Tibial nerve (tissue), 4 donors: ENCODE data around the gene DYNC2I2. TPM values are rescaled to one million over a fixed set of nuclear protein-coding genes. Genes with fewer than 3 reads are reported as not detected.
"Not testable (repeated sequence)": the region's sequence is repeated elsewhere in the genome, so short reads cannot be mapped to it uniquely, and the experiment has no call there.

Source experiments
- DNase-seq, 2 donors: peaks; one replicate each; pipeline ENCODE4 v3.0.0-alpha.2; 2019; ENCODE audit warnings: low spot score in 2 of 2
- H3K27ac ChIP-seq, 4 donors: fragments of 200-600 bp; sonication (generic) in 3 of 4; one replicate each; pipeline ENCODE4 v1.5.1; 2017 to 2019; ENCODE audit warnings: mild to moderate bottlenecking in 1 of 4
- H3K27me3 ChIP-seq, 2 donors: fragments of 200-600 bp; sonication (generic) in 1 of 2; one replicate each; pipeline versions ENCODE4 v1.5.1 to v1.6.0; 2017 to 2019
- H3K36me3 ChIP-seq, 3 donors: fragments of 200-600 bp; sonication (generic); one replicate each; pipeline ENCODE4 v1.5.1; 2018 to 2019
- H3K4me1 ChIP-seq, 4 donors: fragments of 200-600 bp; sonication (generic) in 3 of 4; one replicate each; pipeline ENCODE4 v1.5.1; 2017 to 2019
- H3K4me3 ChIP-seq, 4 donors: fragments of 200-600 bp; sonication (generic) in 3 of 4; one replicate each; pipeline ENCODE4 v1.5.1; 2017 to 2019; ENCODE audit warnings: mild to moderate bottlenecking in 1 of 4, moderate library complexity in 1 of 4
- H3K9me3 ChIP-seq, 4 donors: fragments of 200-600 bp; sonication (generic) in 3 of 4; one replicate each; pipeline ENCODE4 v1.5.1; 2017 to 2019
- EP300 ChIP-seq, 2 donors: sonication (generic); formaldehyde crosslinking; IDR thresholded peaks; one replicate each; pipeline ENCODE4 v1.6.1; 2017; ENCODE audit warnings: antibody characterized with exemption in 2 of 2, mild to moderate bottlenecking in 1 of 2
- POLR2A ChIP-seq, 2 donors: fragments of 450-650 bp; IDR thresholded peaks; one replicate each; pipeline ENCODE4 v1.6.1; 2017; ENCODE audit warnings: antibody characterized with exemption in 2 of 2, mild to moderate bottlenecking in 2 of 2, moderate library complexity in 2 of 2
- WGBS, 2 donors: methylation state at CpG; one replicate each; pipeline ENCODE4 v1.1.5; 2018; 5-methylcytosine and 5-hydroxymethylcytosine counted together
- total RNA-seq, 4 donors: library from RNA; depleted of rRNA; stranded (reverse); fragments of >200 nt; gene quantifications; one replicate each; pipeline ENCODE4 v1.1.0, GENCODE V29; 2016
- TF ChIP-seq, protein P1 (sequence below), 5 experiments: fragments of 200-600 bp in 3 of 5; fragments of 450-650 bp in 2 of 5; sonication (generic) in 3 of 5; IDR thresholded peaks; one replicate each; pipeline ENCODE4 v1.5.1; 2016 to 2019; ENCODE audit warnings: antibody characterized with exemption in 5 of 5, mild to moderate bottlenecking in 3 of 5, moderate library complexity in 2 of 5

The DYNC2I2 gene
- total RNA-seq, 4 donors from 2014 or later = 53.8 to 117 (median 111) TPM

DNA sequence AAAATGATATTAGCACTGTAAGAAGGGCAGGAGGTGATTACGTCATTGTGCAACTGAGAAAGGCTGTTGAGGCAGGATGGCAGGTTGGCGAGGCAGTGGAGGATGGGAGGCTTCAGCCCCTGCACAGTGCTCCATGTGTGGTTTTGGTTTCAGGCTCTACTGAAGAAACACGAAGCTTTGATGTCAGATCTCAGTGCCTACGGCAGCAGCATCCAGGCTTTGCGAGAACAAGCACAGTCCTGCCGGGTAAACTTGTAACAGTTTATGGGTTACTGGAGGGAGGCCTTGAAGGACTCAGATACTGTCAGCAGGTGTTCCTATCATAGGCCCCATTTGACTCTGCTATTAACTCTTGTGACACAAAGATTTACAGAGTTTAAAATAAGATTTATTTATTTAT lies 69.2 kb downstream of the DYNC2I2 start:
- Histone ChIP-seq H3K27ac (no peak overlapping the region), H3K4me3 (no peak overlapping the region), H3K36me3 (peaks cover 0 to 100% (median 49%) of the 10 kb centered on the region in 3 donors), H3K9me3 (no peaks in the 10 kb centered on the region), H3K4me1 (no peaks in the 10 kb centered on the region), H3K27me3 (no peaks in the 10 kb centered on the region)
- TF ChIP-seq, protein P1, sequence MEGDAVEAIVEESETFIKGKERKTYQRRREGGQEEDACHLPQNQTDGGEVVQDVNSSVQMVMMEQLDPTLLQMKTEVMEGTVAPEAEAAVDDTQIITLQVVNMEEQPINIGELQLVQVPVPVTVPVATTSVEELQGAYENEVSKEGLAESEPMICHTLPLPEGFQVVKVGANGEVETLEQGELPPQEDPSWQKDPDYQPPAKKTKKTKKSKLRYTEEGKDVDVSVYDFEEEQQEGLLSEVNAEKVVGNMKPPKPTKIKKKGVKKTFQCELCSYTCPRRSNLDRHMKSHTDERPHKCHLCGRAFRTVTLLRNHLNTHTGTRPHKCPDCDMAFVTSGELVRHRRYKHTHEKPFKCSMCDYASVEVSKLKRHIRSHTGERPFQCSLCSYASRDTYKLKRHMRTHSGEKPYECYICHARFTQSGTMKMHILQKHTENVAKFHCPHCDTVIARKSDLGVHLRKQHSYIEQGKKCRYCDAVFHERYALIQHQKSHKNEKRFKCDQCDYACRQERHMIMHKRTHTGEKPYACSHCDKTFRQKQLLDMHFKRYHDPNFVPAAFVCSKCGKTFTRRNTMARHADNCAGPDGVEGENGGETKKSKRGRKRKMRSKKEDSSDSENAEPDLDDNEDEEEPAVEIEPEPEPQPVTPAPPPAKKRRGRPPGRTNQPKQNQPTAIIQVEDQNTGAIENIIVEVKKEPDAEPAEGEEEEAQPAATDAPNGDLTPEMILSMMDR (IDR thresholded peaks at IDR 0.05) = no peak
- no peak for TF ChIP-seq EP300 (IDR thresholded peaks at IDR 0.05)
- no peak for TF ChIP-seq POLR2A (IDR thresholded peaks at IDR 0.05)
- no peak for DNase-seq
- WGBS, 2 donors = 65 to 73% methylated on average over 6 of the region's 6 CpGs

DNA sequence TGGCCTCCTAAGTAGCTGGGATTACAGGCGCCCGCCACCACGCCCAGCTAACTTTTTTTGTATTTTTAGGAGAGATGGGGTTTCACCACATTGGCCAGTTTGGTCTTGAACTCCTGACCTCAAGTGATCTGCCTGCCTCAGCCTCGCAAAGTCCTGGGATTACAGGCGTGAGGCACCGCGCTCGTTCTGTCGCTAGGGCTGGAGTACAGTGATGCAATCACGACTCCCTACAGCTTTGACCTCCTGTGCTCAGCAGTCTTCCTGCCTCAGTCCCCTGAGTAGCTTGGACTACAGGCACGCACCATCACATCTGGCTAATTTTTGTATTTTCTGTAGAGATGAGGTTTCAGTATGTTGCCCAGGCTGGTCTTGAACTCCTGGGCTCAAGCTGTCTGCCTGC lies 69.7 kb downstream of the DYNC2I2 start:
- not testable (repeated sequence) for H3K4me1 ChIP-seq, H3K27me3 ChIP-seq, H3K27ac ChIP-seq, DNase-seq, H3K9me3 ChIP-seq, H3K4me3 ChIP-seq
- 87 to 92% methylated on average over 11 of the region's 11 CpGs for WGBS, 2 donors
- H3K36me3 ChIP-seq = peaks cover 0 to 100% (median 50%) of the 10 kb centered on the region in 3 donors

DNA sequence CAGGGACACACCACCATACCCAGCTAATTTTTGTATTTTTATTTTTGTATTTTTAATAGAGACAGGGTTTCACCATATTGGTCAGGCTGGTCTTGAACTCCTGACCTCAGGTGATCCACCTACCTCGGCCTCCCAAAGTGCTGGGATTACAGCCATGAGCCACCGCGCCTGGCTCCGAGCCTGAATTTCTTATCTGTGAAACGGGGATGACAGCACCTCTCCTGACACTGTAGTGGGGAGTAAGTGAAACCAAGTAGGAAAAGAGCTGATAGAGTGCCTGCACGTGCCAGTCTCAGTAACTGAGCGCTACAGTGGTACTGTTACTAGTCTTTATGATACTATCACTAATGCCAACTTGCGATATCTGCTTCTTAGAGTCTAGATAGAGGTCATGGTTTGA lies 71.5 kb downstream of the DYNC2I2 start:
- 94 to 95% methylated on average over 8 of the region's 8 CpGs for WGBS, 2 donors
- H3K36me3 ChIP-seq = peaks cover 0 to 100% (median 58%) of the 10 kb centered on the region in 3 donors
- not testable (repeated sequence) for DNase-seq

More for the DNA sequence above, 71.5 kb downstream of the DYNC2I2 start:
- H3K27ac ChIP-seq, H3K27me3 ChIP-seq, H3K4me1 ChIP-seq, H3K9me3 ChIP-seq, H3K4me3 ChIP-seq: not testable (repeated sequence)

Other genes with a start within 250 kb of the DYNC2I2 start
- gene CERCAM, start 236.0 kb downstream of the DYNC2I2 start, total RNA-seq = 10 to 100 TPM; 23.7 to 48.2 (median 31.6) TPM
- gene ODF2, start 200.8 kb downstream of the DYNC2I2 start, total RNA-seq = 10 to 100 TPM; 23.2 to 32.7 (median 25.8) TPM
- gene GLE1, start 152.1 kb downstream of the DYNC2I2 start, total RNA-seq = 10 to 100 TPM; 24.5 to 30.4 (median 28.8) TPM
- 100 to 1,000 TPM; 491 to 540 (median 508) TPM for gene SPTAN1, start 104.3 kb downstream of the DYNC2I2 start, total RNA-seq
- gene SET, start 32.4 kb upstream of the DYNC2I2 start, total RNA-seq = 100 to 1,000 TPM; 143 to 156 (median 145) TPM
- gene PKN3, start 45.7 kb upstream of the DYNC2I2 start, total RNA-seq = 10 to 100 TPM in 2 of 4 donors, 1 to 10 TPM in 2; 6.6 to 17.1 (median 8.9) TPM
- gene ZDHHC12, start 67.3 kb upstream of the DYNC2I2 start, total RNA-seq = 10 to 100 TPM; 13.2 to 34.1 (median 25.3) TPM
- gene ZER1, start 115.1 kb upstream of the DYNC2I2 start, total RNA-seq = 10 to 100 TPM; 45.8 to 68.6 (median 61.3) TPM
- gene TBC1D13, start 130.4 kb upstream of the DYNC2I2 start, total RNA-seq = 10 to 100 TPM; 15.1 to 23.7 (median 17.9) TPM
- gene ENDOG, start 161.7 kb upstream of the DYNC2I2 start, total RNA-seq = 10 to 100 TPM; 22.8 to 53.1 (median 48.8) TPM
- 10 to 100 TPM; 26.4 to 71.7 (median 39.0) TPM for gene SPOUT1, start 172.9 kb upstream of the DYNC2I2 start, total RNA-seq
- 1 to 10 TPM; 7.4 to 9.0 (median 8.6) TPM for gene KYAT1, start 225.1 kb upstream of the DYNC2I2 start, total RNA-seq
- gene LRRC8A, start 225.3 kb upstream of the DYNC2I2 start, total RNA-seq = 10 to 100 TPM; 65.1 to 94.7 (median 81.1) TPM